Endothelial cell of umbilical vein (primary cell): ENCODE results near the gene XAGE2. TPM values are rescaled to one million over a fixed set of nuclear protein-coding genes. Genes with fewer than 3 reads are reported as not detected.
"Not testable (repeated sequence)": the region's sequence is repeated elsewhere in the genome, so short reads cannot be mapped to it uniquely, and the experiment has no call there.

Source experiments
- BruUV-seq: library from RNA; stranded (reverse); fragments of 400-500 nt; replicated peaks from 2 replicates; lab custom pipeline; 2021; lab: Mats Ljungman, UMichigan
- CTCF ChIA-PET: fragments of 300-600, 350-600 bp; sonication (Branson Sonifier 250); formaldehyde crosslinking; loops from one replicate; lab custom pipeline; 2021; ENCODE audit warnings: antibody characterized with exemption, inconsistent platforms; lab: Charles Lee
- POLR2A ChIA-PET: fragments of 300-600, 350-600 bp; sonication (Branson Sonifier 250); formaldehyde crosslinking; loops from one replicate; lab custom pipeline; 2021; ENCODE audit warnings: antibody characterized with exemption, inconsistent platforms; lab: Charles Lee
- DNase-seq: peaks from one replicate; pipeline ENCODE4 v3.0.0-alpha.2; 2011; ENCODE audit warnings: low read depth, low spot score
- FAIRE-seq: peaks from 2 replicates; lab custom pipeline; 2011; peaks lifted over from hg19 to GRCh38; lab: Jason Lieb, UNC
- H2AFZ ChIP-seq: 2 replicates; pipeline ENCODE4 v1.6.0; 2012; ENCODE audit warnings: low read depth, low read length, control low read depth, inconsistent platforms
- H3K27ac ChIP-seq: 2 replicates; pipeline ENCODE4 v1.5.1; 2011; ENCODE audit warnings: low read depth, mild to moderate bottlenecking, control low read depth, low read length, moderate library complexity; ENCODE audit not compliant: insufficient read depth
- H3K27me3 ChIP-seq, 2 experiments: 2 replicates each; pipeline versions ENCODE4 v1.6.0 to v1.6.1; 2011; ENCODE audit warnings: low read length in 2 of 2, mixed read lengths in 1 of 2; ENCODE audit not compliant: control insufficient read depth in 2 of 2, insufficient read depth in 2 of 2
- H3K36me3 ChIP-seq, 2 experiments: 2 replicates in 1 of 2; 3 replicates in 1 of 2; pipeline ENCODE4 v1.5.1; 2011; ENCODE audit warnings: low read length in 2 of 2, mild to moderate bottlenecking in 1 of 2, moderate library complexity in 1 of 2; ENCODE audit not compliant: control insufficient read depth in 2 of 2, insufficient read depth in 2 of 2; ENCODE audit errors: extremely low read depth in 1 of 2
- H3K4me1 ChIP-seq: 3 replicates; pipeline ENCODE4 v1.5.1; 2011; ENCODE audit warnings: mild to moderate bottlenecking, low read length; ENCODE audit not compliant: control insufficient read depth, insufficient read depth; ENCODE audit errors: extremely low read depth
- H3K4me2 ChIP-seq: 2 replicates; pipeline ENCODE4 v1.6.1; 2011; ENCODE audit warnings: low read length, control low read depth, mixed read lengths; ENCODE audit not compliant: insufficient read depth
- H3K4me3 ChIP-seq, 3 experiments: fragments of 200-600 bp in 1 of 3; sonication (generic), shearing (Covaris generic) in 1 of 3; replicated peaks in 1 of 3; 2 replicates each; pipeline ENCODE4 v1.5.1; 2011 to 2016; ENCODE audit warnings: control low read depth in 3 of 3, low read length in 3 of 3, mild to moderate bottlenecking in 2 of 3, inconsistent platforms in 1 of 3, low read depth in 1 of 3, moderate library complexity in 1 of 3; ENCODE audit not compliant: insufficient read depth in 1 of 3
- H3K79me2 ChIP-seq: 2 replicates; pipeline ENCODE4 v1.6.0; 2012; ENCODE audit warnings: low read length, inconsistent platforms; ENCODE audit not compliant: control insufficient read depth, insufficient read depth
- H3K9ac ChIP-seq: replicated peaks from 2 replicates; pipeline ENCODE3; 2011; ENCODE audit warnings: low read length, control low read depth; ENCODE audit not compliant: insufficient read depth; ENCODE audit errors: extremely low read depth
- H3K9me1 ChIP-seq: replicated peaks from 3 replicates; pipeline ENCODE4 v1.6.0; 2011; ENCODE audit warnings: mild to moderate bottlenecking, low read length; ENCODE audit not compliant: control insufficient read depth, insufficient read depth; ENCODE audit errors: extremely low read depth
- H3K9me3 ChIP-seq: replicated peaks from 2 replicates; pipeline ENCODE4 v1.5.1; 2012; ENCODE audit warnings: low read length, inconsistent platforms; ENCODE audit not compliant: control insufficient read depth, insufficient read depth
- H4K20me1 ChIP-seq: replicated peaks from 2 replicates; pipeline ENCODE3; 2011; ENCODE audit warnings: mild to moderate bottlenecking, low read length; ENCODE audit not compliant: control insufficient read depth, insufficient read depth; ENCODE audit errors: extremely low read depth
- CTCF ChIP-seq, 2 donors: IDR thresholded peaks; 1 replicate in 1 of 2; 2 replicates in 1 of 2; pipeline ENCODE4 v1.5.1; 2011; ENCODE audit warnings: low read length in 2 of 2, mild to moderate bottlenecking in 2 of 2, moderate library complexity in 2 of 2, control low read depth in 1 of 2, inconsistent platforms in 1 of 2, low read depth in 1 of 2; ENCODE audit not compliant: insufficient read depth in 1 of 2; ENCODE audit errors: extremely low read depth in 1 of 2
- EZH2 ChIP-seq: IDR thresholded peaks from 2 replicates; pipeline ENCODE4 v1.6.1; 2012; ENCODE audit warnings: borderline replicate concordance, low read depth, mild to moderate bottlenecking, moderate library complexity, low read length, inconsistent platforms; ENCODE audit not compliant: severe bottlenecking
- FOS ChIP-seq: IDR thresholded peaks from 2 replicates; pipeline ENCODE4 v1.6.1; 2011; ENCODE audit warnings: mild to moderate bottlenecking, low read length, moderate library complexity, borderline replicate concordance; ENCODE audit not compliant: insufficient read depth
- GATA2 ChIP-seq: IDR thresholded peaks from 2 replicates; pipeline ENCODE4 v1.7.0; 2011; ENCODE audit warnings: low read depth, mild to moderate bottlenecking, moderate library complexity, mixed read lengths, low read length; ENCODE audit not compliant: insufficient read length, insufficient read depth
- JUN ChIP-seq: IDR thresholded peaks from 2 replicates; pipeline ENCODE4 v1.6.1; 2011; ENCODE audit warnings: borderline replicate concordance, low read depth; ENCODE audit not compliant: insufficient read length, insufficient read depth
- MYC ChIP-seq: IDR thresholded peaks from one replicate; pipeline ENCODE4 v1.6.1; 2011; ENCODE audit warnings: mild to moderate bottlenecking, low read depth, low read length
- POLR2A ChIP-seq: IDR thresholded peaks from 2 replicates; pipeline ENCODE4 v1.6.1; 2012; ENCODE audit warnings: low read depth, mild to moderate bottlenecking, control low read depth, low read length
- POLR2AphosphoS5 ChIP-seq: IDR thresholded peaks from 2 replicates; pipeline ENCODE4 v1.6.1; 2012; ENCODE audit warnings: low read depth, mild to moderate bottlenecking, control low read depth, low read length, moderate library complexity; ENCODE audit not compliant: insufficient read depth
- dilution Hi-C: fragments of 300-500 bp; cut with MboI; formaldehyde crosslinking; loops from one replicate; pipeline ENCODE4 v1.15.0; 2019; ENCODE audit warnings: low sequenced_read_pairs; ENCODE audit not compliant: extremely low pct_ligation_motif_present
- intact Hi-C: fragments of 100-400 bp; cut with micrococcal nuclease; formaldehyde crosslinking; loops from one replicate; pipeline ENCODE4 v1.10.0; 2022
- polyA plus RNA-seq, 4 experiments: library from polyadenylated mRNA; depleted of rRNA in 3 of 4; stranded (reverse) in 3 of 4; unstranded in 1 of 4; fragments of >200 nt; gene quantifications; 2 replicates each; pipeline versions ENCODE4 v1.2.1 to v1.2.3, GENCODE V29; 2011 to 2012; ENCODE audit warnings: missing spikeins in 1 of 4
- total RNA-seq: library from RNA; stranded (reverse); gene quantifications from 2 replicates; pipeline ENCODE4 v1.2.3, GENCODE V29; 2021
- TF ChIP-seq, protein P1 (sequence below): IDR thresholded peaks from 2 replicates; pipeline ENCODE4 v1.6.1; 2011; ENCODE audit not compliant: insufficient read depth, insufficient read length

Gene XAGE2
- total and polyA plus RNA-seq, 2 donors (not counting 3 experiments of a cell fraction or from before 2014, with no cell fraction given), result not detected

- dilution Hi-C loops, result no loop called here
- no peak overlapping the region for H3K27ac ChIP-seq
- no peak overlapping the region for H3K4me3 ChIP-seq
- H3K79me2 ChIP-seq, result no peaks in the 10 kb centered on the region
- H3K4me2 ChIP-seq, result no peak overlapping the region
- no peaks in the 10 kb centered on the region for H3K9me3 ChIP-seq
- H4K20me1 ChIP-seq, result no peaks in the 10 kb centered on the region
- BruUV-seq, result no TSS peak
- CTCF ChIA-PET, result no interaction called here
- no peak overlapping the region for H3K9ac ChIP-seq
- POLR2A ChIA-PET, result no interaction called here
- DNase-seq (no peak), FAIRE-seq (no peak)
- intact Hi-C loops, result no loop called here
- no peak overlapping the region for H2AFZ ChIP-seq
- TF ChIP-seq CTCF (IDR thresholded peaks at IDR 0.05; ENCODE audit: extremely low read depth in 1 of 2, insufficient read depth in 1 of 2, low read depth in 1 of 2, low read length in 2 of 2) (no peak), POLR2A (no peak), POLR2AphosphoS5 (no peak), MYC (no peak), EZH2 (no peak), JUN (no peak), FOS (no peak), GATA2 (no peak)
- TF ChIP-seq, protein P1, sequence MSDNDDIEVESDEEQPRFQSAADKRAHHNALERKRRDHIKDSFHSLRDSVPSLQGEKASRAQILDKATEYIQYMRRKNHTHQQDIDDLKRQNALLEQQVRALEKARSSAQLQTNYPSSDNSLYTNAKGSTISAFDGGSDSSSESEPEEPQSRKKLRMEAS, result no peak
- no peaks in the 10 kb centered on the region for H3K27me3 ChIP-seq
- H3K4me1 ChIP-seq, result no peaks in the 10 kb centered on the region
- no peaks in the 10 kb centered on the region for H3K36me3 ChIP-seq
- H3K9me1 ChIP-seq, result no peaks in the 10 kb centered on the region
Measured at GRCh38 chrX:52341493-52341892, 27.3 kb upstream of the XAGE2 start.

DNA sequence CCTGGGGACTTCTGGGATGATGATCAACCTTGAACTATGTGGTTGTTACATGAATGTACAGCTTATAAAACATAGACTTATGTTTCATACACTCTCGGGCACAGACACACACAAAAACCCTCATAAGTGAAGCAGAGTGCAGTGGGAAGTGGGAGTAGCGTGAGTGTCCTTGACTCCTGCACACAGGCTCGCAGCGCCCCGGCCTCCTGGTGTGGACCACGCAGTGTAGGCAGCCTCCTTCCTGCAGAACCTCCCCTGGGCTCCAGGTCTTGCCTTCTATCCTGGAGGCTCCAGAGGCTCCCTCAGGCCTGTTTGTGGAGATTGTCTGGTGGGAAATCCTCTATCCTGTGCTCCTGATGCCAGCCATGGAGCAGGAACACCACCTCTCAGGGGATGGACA, 25.7 kb upstream of the XAGE2 start:
- H3K9ac ChIP-seq, DNase-seq, H3K27ac ChIP-seq, H2AFZ ChIP-seq, BruUV-seq, H3K4me1 ChIP-seq, H4K20me1 ChIP-seq, intact Hi-C loops, H3K9me1 ChIP-seq, H3K27me3 ChIP-seq, H3K36me3 ChIP-seq, H3K9me3 ChIP-seq, FAIRE-seq, H3K4me2 ChIP-seq, CTCF ChIA-PET, POLR2A ChIA-PET, H3K4me3 ChIP-seq, H3K79me2 ChIP-seq, dilution Hi-C loops: not testable (repeated sequence)
